HCT116 (cell line): ENCODE measurements around the gene ACCSL.

Source experiments
- CTCF ChIP-seq, 3 experiments: fragments of 200-600 bp in 1 of 3; sonication (generic) in 1 of 3; IDR thresholded peaks in 2 of 3; conservative IDR thresholded peaks in 1 of 3; 2 replicates each; pipeline ENCODE4 v1.5.1; 2012 to 2017; ENCODE audit warnings: low read depth in 2 of 3, low read length in 2 of 3, antibody characterized with exemption in 1 of 3, borderline replicate concordance in 1 of 3, control low read depth in 1 of 3, mild to moderate bottlenecking in 1 of 3, mixed read lengths in 1 of 3, mixed run types in 1 of 3, moderate library complexity in 1 of 3; ENCODE audit not compliant: insufficient read depth in 1 of 3
- POLR2A ChIP-seq: IDR thresholded peaks from 2 replicates; pipeline ENCODE4 v1.7.0; 2011; ENCODE audit warnings: borderline replicate concordance; ENCODE audit not compliant: insufficient read depth, insufficient read length; ENCODE audit errors: extremely low read depth
- SRF ChIP-seq: IDR thresholded peaks from 2 replicates; pipeline ENCODE4 v1.6.1; 2012; ENCODE audit warnings: low read depth

GRCh38 chr11:44088871-44089270 lies 41.1 kb downstream of the ACCSL start:
- no peak for TF ChIP-seq POLR2A
- no peak for TF ChIP-seq SRF
- no peak for TF ChIP-seq CTCF (IDR thresholded peaks at IDR 0.05 in 2 of 3, conservative IDR thresholded peaks at IDR 0.05 in 1 of 3; ENCODE audit: borderline replicate concordance in 1 of 3, insufficient read depth in 1 of 3, low read depth in 2 of 3, low read length in 2 of 3)
